GM12801 (cell line): Measurements from ENCODE around the gene C11orf68.

Source experiments
- TF ChIP-seq, protein P1 (sequence below): IDR thresholded peaks from one replicate; pipeline ENCODE4 v1.5.1; 2011; ENCODE audit warnings: control low read depth; ENCODE audit not compliant: insufficient read length; ENCODE audit errors: extremely low read depth

Gene C11orf68

DNA sequence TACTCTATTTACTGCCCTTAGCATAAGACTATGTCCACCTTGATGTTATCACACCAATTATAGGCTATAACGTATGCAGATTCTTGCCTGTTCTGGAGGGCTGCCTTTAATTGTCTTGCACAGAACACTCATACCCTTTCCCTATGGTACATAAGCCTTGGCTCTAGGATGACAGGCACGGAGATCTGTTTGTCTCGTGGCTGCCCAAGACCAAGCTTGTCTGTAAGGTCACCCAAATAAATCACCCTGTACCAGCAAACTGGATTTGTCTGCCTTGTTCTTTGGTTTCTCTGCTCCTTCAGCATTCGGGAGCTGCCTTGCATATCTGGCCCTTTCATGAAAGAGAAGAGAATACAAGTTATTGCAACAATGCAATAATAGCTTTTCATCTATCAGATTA is 18.9 kb upstream of the C11orf68 start:
- TF ChIP-seq, protein P1, sequence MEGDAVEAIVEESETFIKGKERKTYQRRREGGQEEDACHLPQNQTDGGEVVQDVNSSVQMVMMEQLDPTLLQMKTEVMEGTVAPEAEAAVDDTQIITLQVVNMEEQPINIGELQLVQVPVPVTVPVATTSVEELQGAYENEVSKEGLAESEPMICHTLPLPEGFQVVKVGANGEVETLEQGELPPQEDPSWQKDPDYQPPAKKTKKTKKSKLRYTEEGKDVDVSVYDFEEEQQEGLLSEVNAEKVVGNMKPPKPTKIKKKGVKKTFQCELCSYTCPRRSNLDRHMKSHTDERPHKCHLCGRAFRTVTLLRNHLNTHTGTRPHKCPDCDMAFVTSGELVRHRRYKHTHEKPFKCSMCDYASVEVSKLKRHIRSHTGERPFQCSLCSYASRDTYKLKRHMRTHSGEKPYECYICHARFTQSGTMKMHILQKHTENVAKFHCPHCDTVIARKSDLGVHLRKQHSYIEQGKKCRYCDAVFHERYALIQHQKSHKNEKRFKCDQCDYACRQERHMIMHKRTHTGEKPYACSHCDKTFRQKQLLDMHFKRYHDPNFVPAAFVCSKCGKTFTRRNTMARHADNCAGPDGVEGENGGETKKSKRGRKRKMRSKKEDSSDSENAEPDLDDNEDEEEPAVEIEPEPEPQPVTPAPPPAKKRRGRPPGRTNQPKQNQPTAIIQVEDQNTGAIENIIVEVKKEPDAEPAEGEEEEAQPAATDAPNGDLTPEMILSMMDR = no peak

DNA sequence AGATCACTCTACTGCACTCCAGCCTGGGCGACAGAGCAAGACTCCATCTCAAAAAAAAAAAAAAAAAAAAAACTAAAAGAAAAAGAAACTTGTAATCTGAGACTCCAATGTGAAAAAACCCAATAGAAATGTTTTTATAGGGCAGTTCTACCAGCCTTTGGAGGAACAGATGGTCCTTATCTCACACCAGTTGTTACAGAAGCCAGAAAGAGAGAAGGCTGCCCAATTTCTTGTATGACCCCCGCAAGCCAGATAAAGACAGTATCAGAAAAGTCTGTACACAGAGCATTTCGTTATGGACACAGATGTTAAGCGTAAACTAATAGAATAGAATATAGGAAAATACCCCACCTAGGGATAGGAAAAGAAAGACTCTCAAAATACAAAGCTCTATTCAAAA is 15.2 kb upstream of the C11orf68 start:
- TF ChIP-seq, protein P1 = no peak

DNA sequence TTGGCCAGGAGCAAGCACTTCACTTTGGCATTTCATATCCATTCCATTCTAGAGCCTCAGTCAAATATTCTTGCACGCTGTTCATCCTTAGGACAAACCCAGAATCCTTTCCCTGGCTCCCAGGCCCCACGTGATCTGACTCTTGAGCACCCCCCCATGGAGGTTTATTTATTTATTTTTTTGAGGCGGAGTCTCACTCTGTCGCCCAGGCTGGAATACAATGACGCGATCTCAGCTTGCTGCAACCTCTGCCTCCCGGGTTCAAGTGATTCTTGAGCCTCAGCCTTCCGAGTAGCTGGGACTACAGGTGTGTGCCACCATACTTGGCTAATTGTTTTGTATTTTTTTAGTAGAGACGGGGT is 13.7 kb upstream of the C11orf68 start:
- TF ChIP-seq, protein P1 = no peak

DNA sequence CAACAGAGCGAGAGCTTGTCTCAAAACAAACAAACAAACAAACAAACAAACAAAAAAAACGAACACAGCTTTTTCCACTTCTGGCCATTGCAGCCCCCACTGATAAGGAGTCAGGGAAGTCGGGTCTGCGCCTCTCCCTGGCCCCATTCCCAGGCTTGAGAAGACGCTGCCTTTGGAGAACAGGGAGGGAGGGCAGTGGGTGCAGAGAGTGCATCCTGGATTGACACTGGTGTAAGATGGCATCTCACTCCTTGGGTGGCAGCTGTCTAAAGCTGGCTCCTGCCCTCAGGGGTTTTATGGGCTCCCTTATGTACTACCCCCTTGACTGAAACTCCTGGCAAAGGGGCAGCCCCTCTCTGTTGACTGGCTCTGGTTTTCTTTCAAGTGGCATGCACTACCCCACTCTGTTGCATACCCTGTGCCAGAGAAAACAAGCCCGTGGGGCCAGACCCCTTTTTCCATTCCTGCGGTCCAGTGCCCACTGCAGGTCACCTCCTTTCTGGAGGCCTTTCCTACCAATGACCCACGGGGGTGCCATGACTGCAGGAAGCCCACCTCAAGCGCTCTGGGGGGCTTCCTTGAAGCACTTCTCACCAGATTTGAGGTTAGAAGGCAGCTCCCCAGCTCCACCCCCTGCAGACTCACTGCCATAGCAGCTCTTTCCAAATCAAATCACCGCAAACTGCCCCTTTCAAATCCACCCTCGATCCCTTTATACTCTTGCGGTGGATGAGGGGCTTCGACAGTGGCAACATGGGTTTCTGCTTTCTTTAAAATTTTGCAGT is 13.1 kb upstream of the C11orf68 start:
- TF ChIP-seq, protein P1 = no peak

DNA sequence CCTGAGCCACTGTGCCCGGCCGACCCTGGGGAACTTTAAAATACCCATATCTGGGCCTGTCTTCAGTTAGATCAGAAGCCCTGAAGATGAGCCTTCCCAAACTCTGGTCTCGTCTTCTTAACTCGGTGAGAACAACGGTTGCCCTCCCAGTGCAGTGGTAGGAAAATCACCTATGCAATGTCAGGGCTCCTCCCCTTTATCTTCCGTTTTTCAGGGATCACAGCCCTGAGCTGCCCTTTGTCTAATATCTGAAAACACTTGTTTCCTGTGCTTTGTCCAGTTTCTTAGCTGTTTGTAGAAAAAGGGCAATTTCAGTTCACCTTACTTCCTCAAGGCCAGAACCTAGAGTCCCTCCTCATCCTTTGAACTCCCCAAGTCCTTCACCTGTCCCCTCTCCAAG is 9.8 kb upstream of the C11orf68 start:
- TF ChIP-seq, protein P1 = no peak

DNA sequence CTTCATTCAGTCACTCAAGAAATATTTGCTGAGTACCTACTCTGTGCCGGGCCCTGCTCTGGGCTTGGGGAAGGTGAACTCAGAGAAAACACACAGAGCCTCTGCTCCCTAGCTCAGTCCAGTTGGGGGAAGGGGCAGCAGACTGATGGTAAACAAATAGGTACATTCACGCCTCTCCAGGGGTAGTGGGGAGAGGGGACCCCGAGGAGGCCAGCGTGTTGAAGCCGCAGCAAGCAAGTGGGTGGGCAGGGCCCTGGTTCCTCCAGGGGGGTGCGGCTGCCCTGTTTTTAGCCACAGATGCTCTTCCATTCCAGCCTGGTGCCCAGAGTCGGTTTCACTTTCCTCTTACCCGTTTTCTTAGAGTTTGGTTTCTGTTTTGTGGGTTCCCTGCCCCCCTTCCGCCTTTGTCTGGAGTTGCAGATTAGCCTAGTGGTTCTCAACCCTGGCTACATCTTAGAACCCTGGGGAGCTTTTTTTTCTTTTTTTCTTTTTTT is 9.1 kb upstream of the C11orf68 start:
- TF ChIP-seq, protein P1 = no peak

DNA sequence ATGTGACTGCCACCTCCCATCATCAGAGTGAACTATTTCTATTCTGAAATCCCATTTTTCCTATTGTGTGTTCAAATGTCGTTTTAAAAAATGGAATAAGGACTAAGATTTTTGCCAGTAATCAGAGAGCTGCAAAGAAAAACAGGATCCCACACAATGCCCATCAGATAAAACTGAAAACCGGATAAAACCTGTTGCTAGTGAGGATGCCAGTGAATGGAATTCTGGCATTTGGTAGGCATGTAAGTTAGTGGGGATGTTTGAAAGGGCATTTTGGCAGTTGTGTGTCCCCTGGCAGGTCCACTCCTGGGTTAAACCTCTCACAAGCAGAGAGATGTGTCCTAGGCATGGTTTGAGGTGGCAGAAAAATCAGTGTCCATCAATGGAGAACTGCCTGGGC is 6.5 kb upstream of the C11orf68 start:
- TF ChIP-seq, protein P1 = no peak

DNA sequence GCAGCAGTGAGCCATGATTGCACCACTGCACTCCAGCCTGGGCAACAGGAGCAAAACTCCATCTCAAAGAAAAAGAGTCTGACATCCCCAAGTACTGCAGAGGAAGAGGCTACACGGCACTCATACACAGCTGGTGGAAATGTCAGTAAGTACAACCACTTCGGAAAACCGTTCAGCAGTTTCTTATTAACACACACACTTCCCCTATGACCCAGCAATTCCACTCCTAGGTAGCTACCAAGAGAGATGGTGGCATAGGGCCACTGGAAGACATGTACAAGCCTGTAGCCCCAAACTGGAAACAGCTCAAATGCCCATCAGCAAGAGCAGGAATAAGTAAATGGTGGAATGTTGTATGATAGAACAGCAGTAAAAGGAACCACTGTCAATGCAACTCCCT is 3.7 kb upstream of the C11orf68 start:
- TF ChIP-seq, protein P1 = no peak
